ENCODE measurements around the gene ASCC2.

Gene ASCC2

GRCh38 chr22:29816980-29817379 is 21.1 kb downstream of the ASCC2 start:
- TF ChIP-seq TCF4 (CRISPR knock-in tag; IDR thresholded peaks at IDR 0.05; ENCODE audit: borderline replicate concordance) (no peak), ZC3H10 (CRISPR knock-in tag; IDR thresholded peaks at IDR 0.05) (no peak), ISL1 (CRISPR knock-in tag; IDR thresholded peaks at IDR 0.05) (no peak), BACH2 (CRISPR knock-in tag; IDR thresholded peaks at IDR 0.05; ENCODE audit: borderline replicate concordance) (no peak), ARNTL (CRISPR knock-in tag; IDR thresholded peaks at IDR 0.05; ENCODE audit: borderline replicate concordance, low read depth) (no peak), CREB5 (CRISPR knock-in tag; IDR thresholded peaks at IDR 0.05; ENCODE audit: low read depth) (no peak), OSR1 (CRISPR knock-in tag; IDR thresholded peaks at IDR 0.05) (no peak), SNAI2 (CRISPR knock-in tag; IDR thresholded peaks at IDR 0.05) (no peak), ZNF70 (CRISPR knock-in tag; IDR thresholded peaks at IDR 0.05) (no peak), TOX (CRISPR knock-in tag; IDR thresholded peaks at IDR 0.05; ENCODE audit: borderline replicate concordance) (no peak), CSRNP3 (CRISPR knock-in tag; IDR thresholded peaks at IDR 0.05) (no peak), ESRRG (CRISPR knock-in tag; IDR thresholded peaks at IDR 0.05) (no peak)

GRCh38 chr22:29816539-29816938 is 21.5 kb downstream of the ASCC2 start:
- TF ChIP-seq TCF4 (CRISPR knock-in tag; IDR thresholded peaks at IDR 0.05; ENCODE audit: borderline replicate concordance) (no peak), GLIS3 (CRISPR knock-in tag; IDR thresholded peaks at IDR 0.05) (no peak), SNAI2 (CRISPR knock-in tag; IDR thresholded peaks at IDR 0.05) (no peak)
- no peak for ATAC-seq

More at GRCh38 chr22:29816980-29817379, 21.1 kb downstream of the ASCC2 start:
- no peak for ATAC-seq

GRCh38 chr22:29816128-29816527 is 21.9 kb downstream of the ASCC2 start:
- TF ChIP-seq TOX (CRISPR knock-in tag; IDR thresholded peaks at IDR 0.05; ENCODE audit: borderline replicate concordance) (no peak), ISL1 (CRISPR knock-in tag; IDR thresholded peaks at IDR 0.05) (no peak), RARB (CRISPR knock-in tag; IDR thresholded peaks at IDR 0.05) (no peak), ZFP3 (CRISPR knock-in tag; IDR thresholded peaks at IDR 0.05) (no peak), BACH2 (CRISPR knock-in tag; IDR thresholded peaks at IDR 0.05; ENCODE audit: borderline replicate concordance) (no peak), TSHZ2 (CRISPR knock-in tag; IDR thresholded peaks at IDR 0.05) (no peak), SNAI2 (CRISPR knock-in tag; IDR thresholded peaks at IDR 0.05) (no peak), ZC3H10 (CRISPR knock-in tag; IDR thresholded peaks at IDR 0.05) (no peak), GLIS3 (CRISPR knock-in tag; IDR thresholded peaks at IDR 0.05) (no peak)
- no peak for ATAC-seq

GRCh38 chr22:29815580-29815979 is 22.5 kb downstream of the ASCC2 start:
- ATAC-seq: no peak
- TF ChIP-seq BACH2 (CRISPR knock-in tag; IDR thresholded peaks at IDR 0.05; ENCODE audit: borderline replicate concordance) (no peak), CSDC2 (CRISPR knock-in tag; IDR thresholded peaks at IDR 0.05) (no peak), ZC3H10 (CRISPR knock-in tag; IDR thresholded peaks at IDR 0.05) (no peak), ISL1 (CRISPR knock-in tag; IDR thresholded peaks at IDR 0.05) (no peak), ZNF8 (CRISPR knock-in tag; IDR thresholded peaks at IDR 0.05) (no peak), ESRRG (CRISPR knock-in tag; IDR thresholded peaks at IDR 0.05) (no peak), GLIS3 (CRISPR knock-in tag; IDR thresholded peaks at IDR 0.05) (no peak), ZFP3 (CRISPR knock-in tag; IDR thresholded peaks at IDR 0.05) (no peak)

GRCh38 chr22:29814003-29814402 is 24.1 kb downstream of the ASCC2 start:
- no peak for TF ChIP-seq TOX (CRISPR knock-in tag; IDR thresholded peaks at IDR 0.05; ENCODE audit: borderline replicate concordance)
- ATAC-seq: no peak

- no peak for ATAC-seq
- TF ChIP-seq ZNF8 (CRISPR knock-in tag; IDR thresholded peaks at IDR 0.05) (no peak), OSR1 (CRISPR knock-in tag; IDR thresholded peaks at IDR 0.05) (no peak), ARNTL (CRISPR knock-in tag; IDR thresholded peaks at IDR 0.05; ENCODE audit: borderline replicate concordance, low read depth) (no peak), ZNF70 (CRISPR knock-in tag; IDR thresholded peaks at IDR 0.05) (no peak), TOX (CRISPR knock-in tag; IDR thresholded peaks at IDR 0.05; ENCODE audit: borderline replicate concordance) (no peak), ESRRG (CRISPR knock-in tag; IDR thresholded peaks at IDR 0.05) (no peak), PATZ1 (CRISPR knock-in tag; IDR thresholded peaks at IDR 0.05; ENCODE audit: borderline replicate concordance) (no peak), ZFP30 (CRISPR knock-in tag; IDR thresholded peaks at IDR 0.05) (no peak), RARB (CRISPR knock-in tag; IDR thresholded peaks at IDR 0.05) (no peak), ISL1 (CRISPR knock-in tag; IDR thresholded peaks at IDR 0.05) (no peak), POU6F1 (CRISPR knock-in tag; IDR thresholded peaks at IDR 0.05; ENCODE audit: borderline replicate concordance, low read depth) (no peak)
Measured at GRCh38 chr22:29813563-29813962, 24.5 kb downstream of the ASCC2 start.

All from SK-N-SH treated with all-trans-retinoic acid at 6 μM for 48 hours (cell line).